Anterior cingulate cortex (tissue), 58 donors: ENCODE results near the gene LUZP4.
A peak's percentile ranks its signal among the peaks of the same experiment; 100 is the strongest.
"Not testable (repeated sequence)": the region's sequence is repeated elsewhere in the genome, so short reads cannot be mapped to it uniquely, and the experiment has no call there.

ENCODE experiments used
- DNase-seq, 58 donors: peaks; one replicate each; lab custom pipeline; 2025; lab: John Stamatoyannopoulos, UW

LUZP4 gene

DNA sequence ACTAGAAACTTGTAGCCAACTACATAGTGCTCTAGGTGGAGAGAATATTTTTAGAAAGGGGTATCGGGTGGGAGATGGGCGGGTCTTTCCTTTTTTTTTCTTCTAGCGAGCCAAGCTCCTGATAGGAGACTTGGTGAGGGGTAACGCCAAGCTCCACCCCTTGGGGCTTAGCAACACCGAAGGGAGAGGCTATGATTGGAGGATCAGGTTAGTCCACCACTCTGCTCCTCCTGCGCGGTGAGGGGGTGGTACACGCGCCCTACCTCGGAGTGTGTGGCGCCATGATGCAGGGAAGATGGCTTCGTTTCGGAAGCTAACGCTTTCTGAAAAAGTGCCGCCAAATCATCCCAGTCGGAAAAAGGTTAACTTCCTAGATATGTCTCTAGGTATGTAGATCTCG lies at the start of gene LUZP4:
Gene LUZP4 (plus strand): TSS at position 251 of the 400 bp plus-strand sequence. CDS start 45 bp downstream, at position 296.
- no peak for DNase-seq

GRCh38 chrX:115251458-115252233 lies 37.9 kb upstream of the LUZP4 start:
- no peak for DNase-seq

DNA sequence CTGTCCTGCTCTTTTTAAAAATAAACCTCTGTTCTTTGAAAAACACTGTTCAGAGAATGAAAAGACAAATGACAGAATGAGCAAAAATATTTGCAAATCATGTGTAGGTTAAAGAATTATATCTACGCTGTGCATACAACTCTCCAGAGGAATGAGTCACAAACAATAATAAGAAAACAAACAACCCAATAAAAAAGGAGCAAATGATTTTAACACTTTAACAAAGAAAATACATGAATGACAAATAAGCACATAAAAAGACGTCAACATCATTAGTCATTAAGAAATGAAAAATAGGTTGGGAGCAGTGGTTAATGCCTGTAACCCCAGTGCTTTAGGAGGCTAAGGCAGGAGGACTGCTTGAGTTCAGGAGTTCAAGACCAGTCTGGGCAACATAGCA lies 34.5 kb upstream of the LUZP4 start:
- no peak for DNase-seq

DNA sequence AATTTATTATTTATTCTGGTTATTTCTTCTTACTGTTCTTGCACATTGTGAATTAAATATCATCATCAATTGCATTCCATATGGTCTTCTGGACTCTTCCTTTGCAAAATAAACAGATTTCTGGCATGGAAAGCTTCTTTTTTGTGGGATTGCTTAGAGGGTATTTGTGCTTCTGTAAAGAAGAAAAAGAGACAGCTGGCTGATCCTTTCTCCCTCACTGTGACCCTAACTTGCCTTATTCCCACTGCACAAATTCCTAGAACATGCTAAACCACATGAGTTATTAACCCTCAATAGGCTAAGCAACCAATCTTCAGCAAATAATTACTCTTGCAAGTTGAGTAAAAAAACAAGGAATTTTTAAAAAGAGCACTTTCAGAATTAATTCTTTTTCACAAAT lies 31.8 kb upstream of the LUZP4 start:
- DNase-seq = no peak

DNA sequence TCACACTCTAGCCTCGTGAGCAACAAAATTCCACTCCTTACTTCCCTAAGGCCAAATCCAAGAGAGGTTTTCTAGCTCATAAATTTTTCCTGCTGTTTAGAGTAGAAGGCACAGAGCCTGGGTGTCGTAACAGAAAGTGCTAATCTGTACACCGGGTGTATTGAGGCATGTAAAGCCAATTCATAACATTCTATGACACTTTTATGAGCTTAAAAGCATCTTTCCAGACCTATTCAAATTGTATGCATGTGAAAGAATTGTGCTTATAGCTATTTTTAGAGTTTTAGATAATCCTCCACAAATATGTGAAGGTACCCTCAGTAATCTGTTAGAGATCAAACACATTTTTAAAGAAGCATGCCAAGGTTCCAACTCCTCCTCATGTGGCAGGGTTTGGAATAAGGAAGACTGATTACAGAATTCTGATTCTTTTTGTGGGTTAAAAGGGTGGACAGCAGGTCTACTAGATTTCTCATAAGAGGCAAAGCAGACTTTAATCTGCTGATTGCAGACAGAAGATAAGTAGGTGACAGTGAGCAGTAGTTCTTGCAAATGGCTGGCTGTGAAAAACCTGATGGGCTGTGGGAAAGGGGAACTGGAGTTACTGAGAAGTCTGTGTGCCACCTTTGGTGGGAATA lies 30.2 kb upstream of the LUZP4 start:
- no peak for DNase-seq

GRCh38 chrX:115260330-115260729 lies 29.2 kb upstream of the LUZP4 start:
- DNase-seq = no peak

GRCh38 chrX:115261148-115261547 lies 28.4 kb upstream of the LUZP4 start:
- no peak for DNase-seq

DNA sequence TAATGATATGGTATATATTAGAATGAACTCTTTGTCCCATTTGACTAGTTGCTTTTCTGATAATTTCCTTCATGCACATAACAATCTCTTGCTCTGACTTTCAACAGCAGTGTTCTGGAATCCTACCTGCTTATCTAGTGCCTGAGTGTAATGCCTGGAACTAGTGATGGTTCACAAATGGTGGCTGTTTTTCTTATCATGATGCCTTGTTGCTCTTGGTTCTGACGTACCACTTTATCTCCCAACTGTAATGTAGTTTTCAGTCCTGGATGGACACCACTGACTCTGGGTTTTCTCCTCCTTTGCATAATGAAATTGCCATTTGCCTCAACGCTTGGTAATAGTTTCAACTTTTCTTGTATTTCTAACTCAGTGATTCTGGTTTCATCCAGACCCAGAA lies 25.5 kb upstream of the LUZP4 start:
- DNase-seq = no peak

GRCh38 chrX:115266300-115266699 lies 23.2 kb upstream of the LUZP4 start:
- DNase-seq = no peak

DNA sequence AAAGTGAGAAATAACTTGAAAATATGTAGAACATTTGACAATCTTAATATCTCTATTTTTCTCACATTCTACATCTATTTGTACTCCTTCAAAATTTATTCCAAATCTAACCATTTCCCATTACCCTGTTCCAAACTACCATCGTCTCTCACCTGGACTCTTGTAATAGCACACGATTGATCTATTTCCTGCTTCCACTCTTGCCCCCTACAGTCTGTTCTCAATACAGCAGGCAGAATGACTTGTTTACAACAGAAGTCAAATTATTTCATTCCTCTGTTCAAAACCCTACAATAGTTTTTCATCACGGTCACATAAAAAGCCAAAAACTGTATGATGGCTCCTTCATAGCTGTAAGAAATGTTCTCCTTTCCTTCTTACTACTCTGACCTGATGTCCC lies 21.1 kb upstream of the LUZP4 start:
- no peak for DNase-seq

GRCh38 chrX:115269051-115269683 lies 20.3 kb upstream of the LUZP4 start:
- no peak for DNase-seq

DNA sequence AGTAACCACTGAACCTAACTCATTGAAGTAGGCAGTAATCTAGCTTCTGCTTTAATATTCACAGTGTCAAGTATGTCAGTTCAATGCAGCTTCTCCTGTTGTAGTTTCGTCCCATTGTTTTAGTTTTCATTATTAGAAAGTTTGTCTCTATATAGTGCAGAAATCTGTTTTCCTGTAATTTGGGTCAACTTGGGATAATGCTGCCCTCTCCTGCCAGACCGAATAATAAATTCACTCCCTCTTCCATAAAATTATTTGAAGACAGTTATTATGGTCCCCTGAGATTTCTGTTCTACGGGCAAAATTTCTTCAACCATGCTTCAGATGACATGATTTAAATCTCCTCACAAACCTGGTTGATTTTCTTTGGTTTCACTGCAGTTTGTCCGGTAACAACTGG lies 4.6 kb upstream of the LUZP4 start:
- DNase-seq = no peak

GRCh38 chrX:115297189-115297588 lies 7.7 kb downstream of the LUZP4 start:
- no peak for DNase-seq

- no peak for DNase-seq
Observed at GRCh38 chrX:115311139-115311538, 21.6 kb downstream of the LUZP4 start.

GRCh38 chrX:115311601-115312001 lies 22.1 kb downstream of the LUZP4 start:
- peak in 28 of 58 donors; percentile 0 to 35 (median 3) for DNase-seq

DNA sequence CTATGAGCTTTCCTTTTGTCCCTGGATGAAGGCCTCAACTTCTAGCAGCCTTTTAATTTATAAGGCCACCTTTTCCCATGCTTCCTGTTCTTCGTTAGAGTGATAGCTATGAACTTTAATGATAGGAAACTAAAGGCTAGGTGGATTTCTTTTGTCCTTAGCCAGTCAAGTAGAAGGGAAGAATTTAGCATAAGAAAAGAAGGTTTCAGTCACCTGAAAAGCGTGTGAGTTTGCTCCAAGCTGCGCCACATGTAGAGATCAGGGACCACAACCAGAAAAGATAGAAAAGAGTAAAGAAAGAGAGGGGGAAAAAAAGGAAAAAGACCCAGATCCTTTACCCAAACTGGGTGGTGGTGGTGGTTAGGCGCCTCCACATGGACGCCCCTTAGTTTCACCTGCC lies 28.6 kb downstream of the LUZP4 start:
- DNase-seq = no peak

- DNase-seq = no peak
Observed at GRCh38 chrX:115322375-115322774, 32.9 kb downstream of the LUZP4 start.

DNA sequence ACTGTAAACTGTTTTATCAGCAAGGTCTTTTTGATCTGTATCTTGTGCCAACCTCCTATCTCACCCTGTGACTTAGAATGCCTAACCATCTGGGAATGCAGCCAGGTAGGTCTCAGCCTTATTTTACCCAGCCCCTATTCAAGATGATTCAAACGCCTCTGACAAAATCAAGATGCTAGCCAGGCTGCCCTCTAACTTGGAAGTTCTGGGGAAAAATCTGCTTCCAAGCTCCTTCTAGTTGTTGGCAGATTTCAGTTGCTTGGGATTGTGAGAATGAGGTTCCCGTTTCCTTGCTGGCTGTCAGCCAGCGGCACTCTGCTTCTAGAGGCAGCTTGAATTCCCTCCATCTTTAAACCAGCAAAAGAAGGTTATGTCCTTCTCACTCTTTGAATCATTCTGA lies 34.7 kb downstream of the LUZP4 start:
- peak in 28 of 58 donors; percentile 0 to 45 (median 9) for DNase-seq

GRCh38 chrX:115329282-115329681 lies 39.8 kb downstream of the LUZP4 start:
- DNase-seq = not testable (repeated sequence)

DNA sequence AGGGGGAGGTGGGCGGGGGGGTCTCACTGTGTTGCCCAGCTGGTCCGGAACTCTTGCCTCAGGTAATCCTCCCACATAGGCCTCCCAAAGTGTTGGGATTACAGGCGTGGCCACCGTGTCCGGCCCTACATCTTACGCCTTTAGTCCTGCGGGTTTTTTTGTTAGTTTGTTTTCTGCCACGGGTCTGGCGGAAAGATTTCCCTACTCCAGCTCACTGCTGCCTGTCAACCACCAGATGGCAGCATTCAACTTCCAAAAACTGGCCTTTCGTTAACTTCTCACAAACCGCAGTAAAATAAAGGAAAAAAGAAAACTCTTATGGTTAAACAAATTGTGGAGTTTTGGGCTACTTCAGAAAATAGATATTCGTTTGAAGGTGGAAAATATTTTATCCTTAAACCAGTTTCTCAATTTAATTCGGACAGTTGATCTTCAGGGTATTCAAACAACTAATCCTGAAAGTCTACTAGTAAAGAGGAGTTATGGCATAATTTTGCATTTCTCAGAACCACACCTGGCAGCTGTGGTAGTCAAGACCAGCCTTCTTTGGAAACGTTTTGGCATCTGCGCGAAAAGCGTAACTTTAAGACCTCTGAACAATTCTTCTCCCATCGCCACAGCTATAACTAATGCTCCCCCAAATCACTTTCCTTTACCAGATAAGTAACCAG lies 41.1 kb downstream of the LUZP4 start:
- peak in 40 of 58 donors; percentile 0 to 62 (median 4) for DNase-seq

DNA sequence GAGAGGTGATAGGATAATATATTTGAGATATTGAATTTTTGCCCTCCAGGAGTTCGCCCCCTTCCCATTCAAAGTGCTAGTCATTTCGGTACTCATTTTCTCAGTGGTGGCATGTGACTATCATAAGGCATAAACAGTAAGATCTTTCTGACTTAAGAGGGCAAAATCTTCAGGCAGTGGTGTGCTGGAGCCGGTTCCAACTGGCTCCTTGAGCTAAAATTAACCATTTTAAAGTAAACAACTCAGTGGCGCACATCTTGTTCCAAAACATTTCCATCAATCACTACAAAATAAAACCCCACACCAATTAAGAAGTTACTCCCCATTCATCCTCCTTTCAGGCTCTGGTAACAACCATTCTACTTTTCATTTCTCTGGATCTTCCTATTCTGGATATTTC lies 43.3 kb downstream of the LUZP4 start:
- no peak for DNase-seq
